ENCODE results near the gene GJC1. TPM values are rescaled to one million over a fixed set of nuclear protein-coding genes. Genes with fewer than 3 reads are reported as not detected.

The GJC1 gene
- 10 to 100 TPM in 1 of 4 donors, 1 to 10 TPM in 3; 3.1 to 18.6 (median 9.0) TPM for total RNA-seq

DNA sequence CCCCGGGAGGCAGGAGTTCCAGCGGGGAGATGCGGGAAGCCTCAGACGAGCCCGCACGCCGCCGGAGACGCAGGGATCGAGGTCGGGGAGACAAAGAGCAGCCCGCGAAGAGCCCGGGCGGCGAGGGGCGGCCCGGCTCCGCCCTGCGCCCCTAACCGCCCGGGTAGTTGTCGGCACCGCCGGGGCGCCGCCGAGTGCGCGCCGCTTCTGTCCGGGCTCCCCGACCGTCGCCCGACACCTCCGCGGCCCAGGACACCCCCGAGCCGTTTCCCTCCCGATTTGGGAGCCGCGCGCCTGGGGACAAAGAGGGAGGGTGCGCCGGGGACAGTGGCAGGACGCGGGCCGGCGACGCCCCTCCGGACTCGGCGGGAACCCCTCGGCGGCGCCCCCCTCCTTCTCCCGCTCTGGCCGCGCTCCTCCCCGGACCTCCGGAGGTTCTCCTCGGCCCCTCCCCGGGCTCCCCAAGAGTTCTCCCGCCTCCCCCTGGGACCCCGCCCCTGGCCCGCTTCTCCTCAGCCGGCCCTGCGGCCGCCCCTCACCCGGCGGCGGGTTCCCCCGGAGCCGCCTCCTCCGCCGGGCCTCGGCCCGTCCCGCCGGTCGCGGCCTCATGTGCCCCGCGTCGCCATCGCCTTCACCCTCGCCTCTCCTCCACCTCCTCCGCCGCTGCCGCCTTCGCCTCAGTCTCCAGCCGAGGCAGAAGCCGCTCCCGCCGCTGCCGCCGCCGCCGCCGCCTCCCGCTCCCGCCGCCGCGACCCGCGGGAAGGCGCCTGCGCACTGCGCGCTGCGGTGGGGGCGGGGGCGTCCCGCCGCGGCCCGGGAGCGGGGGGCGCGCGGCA, at the start of gene GJC1:
Gene GJC1 (minus strand): TSS at position 765 of the 836 bp plus-strand sequence. CDS start 24,470 bp downstream, outside the sequence.
- TF ChIP-seq, protein P1, sequence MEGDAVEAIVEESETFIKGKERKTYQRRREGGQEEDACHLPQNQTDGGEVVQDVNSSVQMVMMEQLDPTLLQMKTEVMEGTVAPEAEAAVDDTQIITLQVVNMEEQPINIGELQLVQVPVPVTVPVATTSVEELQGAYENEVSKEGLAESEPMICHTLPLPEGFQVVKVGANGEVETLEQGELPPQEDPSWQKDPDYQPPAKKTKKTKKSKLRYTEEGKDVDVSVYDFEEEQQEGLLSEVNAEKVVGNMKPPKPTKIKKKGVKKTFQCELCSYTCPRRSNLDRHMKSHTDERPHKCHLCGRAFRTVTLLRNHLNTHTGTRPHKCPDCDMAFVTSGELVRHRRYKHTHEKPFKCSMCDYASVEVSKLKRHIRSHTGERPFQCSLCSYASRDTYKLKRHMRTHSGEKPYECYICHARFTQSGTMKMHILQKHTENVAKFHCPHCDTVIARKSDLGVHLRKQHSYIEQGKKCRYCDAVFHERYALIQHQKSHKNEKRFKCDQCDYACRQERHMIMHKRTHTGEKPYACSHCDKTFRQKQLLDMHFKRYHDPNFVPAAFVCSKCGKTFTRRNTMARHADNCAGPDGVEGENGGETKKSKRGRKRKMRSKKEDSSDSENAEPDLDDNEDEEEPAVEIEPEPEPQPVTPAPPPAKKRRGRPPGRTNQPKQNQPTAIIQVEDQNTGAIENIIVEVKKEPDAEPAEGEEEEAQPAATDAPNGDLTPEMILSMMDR (IDR thresholded peaks at IDR 0.05), result no peak
- TF ChIP-seq POLR2A (IDR thresholded peaks at IDR 0.05) (peak; percentile 14 to 41), EP300 (IDR thresholded peaks at IDR 0.05) (no peak)
- H3K4me1 ChIP-seq, result peaks cover 0 to 22% (median 8%) of the 10 kb centered on the region in 4 donors
- H3K4me3 ChIP-seq, result peak within 1 kb of the TSS; percentile 35 to 72 (median 52)
- H3K27ac ChIP-seq, result peak within 1 kb of the TSS; percentile 45 to 86 (median 82)
- peaks cover 0 to 92% of the 10 kb centered on the region in 2 donors for H3K27me3 ChIP-seq
- no peak for DNase-seq (ENCODE audit: low spot score in 2 of 2)
- no peaks in the 10 kb centered on the region for H3K36me3 ChIP-seq
- no peaks in the 10 kb centered on the region for H3K9me3 ChIP-seq
- WGBS, 2 donors, result 0 to 1% methylated on average over 20 to 74 of the region's 123 CpGs

DNA sequence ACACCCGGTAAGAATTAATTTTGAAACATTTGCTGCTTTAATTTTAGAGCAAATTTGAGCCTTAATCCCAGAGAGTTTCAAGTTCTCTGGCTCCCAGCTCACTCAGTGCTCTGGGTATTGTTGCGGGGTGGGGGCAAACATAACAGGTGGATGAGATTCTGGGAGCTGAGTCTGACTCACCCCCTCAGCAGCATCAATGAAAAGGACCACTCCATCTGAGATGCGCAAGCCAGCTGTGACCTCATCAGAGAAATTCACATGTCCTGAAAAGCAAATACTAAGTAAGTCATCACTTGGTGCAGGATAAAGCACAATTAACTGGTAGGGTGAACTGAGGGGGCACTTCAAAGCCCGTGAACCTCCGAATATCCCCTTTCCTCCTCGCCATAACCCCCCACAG, 49.3 kb upstream of the GJC1 start:
- H3K4me1 ChIP-seq, result no peaks in the 10 kb centered on the region
- TF ChIP-seq EP300 (IDR thresholded peaks at IDR 0.05) (no peak), POLR2A (IDR thresholded peaks at IDR 0.05) (no peak)
- TF ChIP-seq, protein P1 (IDR thresholded peaks at IDR 0.05), result no peak
- H3K9me3 ChIP-seq, result no peaks in the 10 kb centered on the region
- WGBS, 2 donors, result 83 to 90% methylated on average over 6 of the region's 6 CpGs
- no peak overlapping the region for H3K4me3 ChIP-seq
- H3K27me3 ChIP-seq, result no peaks in the 10 kb centered on the region
- no peak for DNase-seq (ENCODE audit: low spot score in 2 of 2)
- peaks cover 0 to 97% (median 20%) of the 10 kb centered on the region in 3 donors for H3K36me3 ChIP-seq
- H3K27ac ChIP-seq, result no peak overlapping the region

DNA sequence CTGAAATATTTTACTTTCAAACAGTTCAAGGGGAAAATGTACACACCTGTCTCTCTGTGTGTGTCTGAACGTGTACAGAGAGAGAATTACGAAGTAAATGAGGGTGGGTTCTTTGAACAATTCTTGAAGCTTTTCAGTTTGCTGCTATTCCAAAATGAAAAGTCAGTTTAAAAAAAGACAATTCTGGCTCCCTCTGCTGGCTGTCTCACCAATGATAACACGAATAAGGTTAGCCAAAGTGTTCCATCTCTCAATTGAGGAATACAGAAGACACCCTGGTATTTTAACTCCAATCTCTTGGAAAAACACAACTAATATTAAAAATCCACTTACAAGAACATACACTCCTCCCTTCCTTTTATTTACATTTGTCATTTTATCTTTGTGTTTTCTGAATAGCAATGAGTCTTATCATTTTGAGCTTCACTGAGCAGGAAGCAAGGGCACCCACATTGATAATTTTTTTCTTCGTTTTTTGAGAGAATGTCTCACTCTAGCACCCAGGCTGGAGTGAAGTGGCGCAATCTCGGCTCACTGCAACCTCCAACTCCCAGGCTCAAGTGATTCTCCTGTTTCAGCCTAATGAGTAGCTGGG, 48.6 kb upstream of the GJC1 start:
- peaks cover 0 to 95% (median 13%) of the 10 kb centered on the region in 3 donors for H3K36me3 ChIP-seq
- TF ChIP-seq EP300 (IDR thresholded peaks at IDR 0.05) (no peak), POLR2A (IDR thresholded peaks at IDR 0.05) (no peak)
- TF ChIP-seq, protein P1 (IDR thresholded peaks at IDR 0.05), result peak; percentile 21 to 33 (median 32)

DNA sequence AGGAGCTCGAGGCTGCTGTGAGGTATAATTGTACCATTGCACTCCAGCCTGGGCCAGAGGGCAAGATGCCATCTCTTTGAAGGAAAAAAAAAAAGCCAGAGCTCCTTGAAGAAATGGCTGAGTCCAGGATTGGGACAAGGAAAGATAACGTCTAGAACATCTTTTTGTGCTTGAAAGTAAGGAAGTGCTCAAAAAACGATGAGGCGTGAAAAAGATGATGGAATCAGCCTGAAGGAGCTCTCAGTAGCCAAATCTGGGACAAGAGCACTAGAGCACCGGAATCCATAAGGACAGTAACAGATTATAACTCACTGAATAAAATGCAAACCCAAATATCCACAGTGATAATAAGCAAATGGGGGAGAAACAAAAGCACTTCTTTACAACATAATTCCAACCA, 47.0 kb upstream of the GJC1 start:
- TF ChIP-seq POLR2A (IDR thresholded peaks at IDR 0.05) (no peak), EP300 (IDR thresholded peaks at IDR 0.05) (no peak)
- TF ChIP-seq, protein P1 (IDR thresholded peaks at IDR 0.05), result no peak
- Histone ChIP-seq H3K4me3 (no peak overlapping the region), H3K27ac (no peak overlapping the region), H3K9me3 (no peaks in the 10 kb centered on the region), H3K36me3 (peaks cover 0 to 94% (median 17%) of the 10 kb centered on the region in 3 donors), H3K4me1 (no peaks in the 10 kb centered on the region), H3K27me3 (no peaks in the 10 kb centered on the region)
- WGBS, 2 donors, result 88 to 90% methylated on average over 5 of the region's 5 CpGs
- DNase-seq (ENCODE audit: low spot score in 2 of 2), result no peak

More for the DNA sequence above, 48.6 kb upstream of the GJC1 start:
- no peaks in the 10 kb centered on the region for H3K4me1 ChIP-seq
- no peak overlapping the region for H3K4me3 ChIP-seq
- WGBS, 2 donors, result 40 to 45% methylated on average over 6 of the region's 6 CpGs
- DNase-seq (ENCODE audit: low spot score in 2 of 2), result peak in 1 of 2 donors; percentile 38
- H3K9me3 ChIP-seq, result no peaks in the 10 kb centered on the region
- H3K27ac ChIP-seq, result no peak overlapping the region
- H3K27me3 ChIP-seq, result no peaks in the 10 kb centered on the region

DNA sequence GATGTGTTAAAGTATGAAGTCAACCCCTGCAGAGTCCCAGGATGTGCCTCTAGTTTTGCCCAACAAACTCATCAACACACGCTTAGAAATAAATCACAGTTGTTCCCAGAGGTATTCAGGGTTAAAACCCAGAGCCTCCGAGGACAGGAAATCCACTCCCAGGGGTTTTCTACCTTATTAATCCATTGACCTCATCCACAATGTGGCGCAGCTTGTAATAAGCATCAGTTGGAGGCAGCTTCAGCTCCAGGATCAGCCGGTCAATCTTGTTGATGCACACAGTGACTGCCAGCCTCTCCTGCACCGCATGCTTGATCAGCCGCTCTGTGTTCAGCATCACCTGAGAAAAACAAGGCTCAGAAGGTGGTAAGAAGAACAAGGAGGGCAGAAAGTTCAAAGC, 45.7 kb upstream of the GJC1 start:
- TF ChIP-seq EP300 (IDR thresholded peaks at IDR 0.05) (no peak), POLR2A (IDR thresholded peaks at IDR 0.05) (no peak)
- TF ChIP-seq, protein P1 (IDR thresholded peaks at IDR 0.05), result no peak
- no peak overlapping the region for H3K4me3 ChIP-seq
- no peaks in the 10 kb centered on the region for H3K27me3 ChIP-seq
- peaks cover 0 to 96% (median 23%) of the 10 kb centered on the region in 3 donors for H3K36me3 ChIP-seq
- DNase-seq (ENCODE audit: low spot score in 2 of 2), result no peak
- H3K9me3 ChIP-seq, result no peaks in the 10 kb centered on the region
- H3K27ac ChIP-seq, result no peak overlapping the region
- 87 to 91% methylated on average over 6 of the region's 6 CpGs for WGBS, 2 donors
- H3K4me1 ChIP-seq, result no peaks in the 10 kb centered on the region

All from tibial nerve (tissue), 4 donors.